Measurements from ENCODE around the gene FAM174C. TPM values are rescaled to one million over a fixed set of nuclear protein-coding genes. Genes with fewer than 3 reads are reported as not detected.

Gene FAM174C
- polyA plus RNA-seq, 1 of the 3 experiments (the other 2 are of a cell fraction): 78.0 TPM

GRCh38 chr19:1277061-1277460 lies 1.7 kb downstream of the FAM174C start:
- DNase-seq: no peak
- H3K79me2 ChIP-seq (ENCODE audit: insufficient read depth): peaks cover 44% of the 10 kb centered on the region
- H3K36me3 ChIP-seq (replicated peaks in 1 of 2; ENCODE audit: control insufficient read depth in 1 of 2, insufficient read depth in 2 of 2, low read length in 1 of 2): peaks cover 35 to 47% of the 10 kb centered on the region in 2 experiments
- no peak overlapping the region for H3K27ac ChIP-seq (ENCODE audit: low read depth in 2 of 2, low read length in 1 of 2)
- H3K4me3 ChIP-seq (ENCODE audit: low read depth in 2 of 2, low read length in 1 of 2): no peak overlapping the region
- H3K9ac ChIP-seq: no peak overlapping the region
- peaks cover 46% of the 10 kb centered on the region for H3F3A ChIP-seq (replicated peaks; ENCODE audit: insufficient read depth)
- ChIA-PET CTCF (interaction anchor here (0.7 to 3.4 kb wide), 6 partner anchors 11 to 125 kb away, joined by 3 to 18 read pairs (median 3); partner anchors contain the start of gene NDUFS7), POLR2A (interaction anchor here (0.7 to 1.5 kb wide), 3 partner anchors 33 to 194 kb away, joined by 3 to 5 read pairs (median 3); no protein-coding TSS in a partner anchor)
- peaks cover 14 to 26% of the 10 kb centered on the region in 2 experiments; a peak in 1 of 4 replicates for H3K4me1 ChIP-seq (ENCODE audit: control insufficient read depth in 1 of 2, insufficient read depth in 2 of 2, low read depth in 1 of 2, low read length in 1 of 2)
- peak overlapping the region; percentile 100 for H3K4me2 ChIP-seq
- peaks cover 33% of the 10 kb centered on the region for H4K20me1 ChIP-seq (ENCODE audit: insufficient read depth)
- H3K9me2 ChIP-seq: no peaks in the 10 kb centered on the region
- H3K27me3 ChIP-seq (ENCODE audit: insufficient read depth): no peaks in the 10 kb centered on the region
- H2AFZ ChIP-seq (ENCODE audit: low read depth): no peak overlapping the region
- no peak for TF ChIP-seq MXI1 (IDR thresholded peaks at IDR 0.05; ENCODE audit: low read depth, low read length)
- TF ChIP-seq ELF1 (IDR thresholded peaks at IDR 0.05): no peak
- no peak for TF ChIP-seq RFX5 (IDR thresholded peaks at IDR 0.05; ENCODE audit: low read length)
- TF ChIP-seq NFIC (IDR thresholded peaks at IDR 0.05; ENCODE audit: borderline replicate concordance): no peak
- TF ChIP-seq USF2 (IDR thresholded peaks at IDR 0.05; ENCODE audit: borderline replicate concordance, low read depth, low read length): no peak
- TF ChIP-seq FOXM1 (IDR thresholded peaks at IDR 0.05; ENCODE audit: low read depth): no peak
- no peak for TF ChIP-seq TAF1 (IDR thresholded peaks at IDR 0.05; ENCODE audit: borderline replicate concordance, low read depth, low read length)
- TF ChIP-seq REST (IDR thresholded peaks at IDR 0.05; ENCODE audit: low read depth, low read length): no peak
- no peak for TF ChIP-seq IRF3 (IDR thresholded peaks at IDR 0.05; ENCODE audit: low read depth, low read length)
- TF ChIP-seq RAD21 (IDR thresholded peaks at IDR 0.05; ENCODE audit: low read length): no peak
- TF ChIP-seq POLR2AphosphoS5 (IDR thresholded peaks at IDR 0.05; ENCODE audit: low read depth, low read length): no peak
- no peak for TF ChIP-seq NRF1 (IDR thresholded peaks at IDR 0.05; ENCODE audit: low read depth, low read length)
- TF ChIP-seq MAX (IDR thresholded peaks at IDR 0.05; ENCODE audit: low read depth): no peak
- no peak for TF ChIP-seq YY1 (IDR thresholded peaks at IDR 0.05; ENCODE audit: low read depth)
- no peak for TF ChIP-seq EP300 (IDR thresholded peaks at IDR 0.05; ENCODE audit: borderline replicate concordance in 1 of 2, low read depth in 1 of 2, low read length in 1 of 2)
- WGBS (ENCODE audit: low lambda C conversion rate): 93% methylated on average over 5 of the region's 15 CpGs
- H3K9me3 ChIP-seq: no peaks in the 10 kb centered on the region

Data from SK-N-SH (cell line).